Loucy (cell line): ENCODE results near the gene STH.

ENCODE experiments used
- CTCF ChIP-seq: fragments of 200-600 bp; sonication (generic); conservative IDR thresholded peaks from 2 replicates; pipeline ENCODE4 v1.5.1; 2014; ENCODE audit warnings: mild to moderate bottlenecking, antibody characterized with exemption, low read length
- EZH2phosphoT487 ChIP-seq: fragments of 200-600 bp; IDR thresholded peaks from 2 replicates; pipeline ENCODE4 v1.6.1; 2018; ENCODE audit warnings: antibody characterized with exemption, mild to moderate bottlenecking, moderate library complexity, borderline replicate concordance

GRCh38 chr17:46000757-46001156 lies 1.7 kb downstream of the STH start:
- TF ChIP-seq CTCF (no peak), EZH2phosphoT487 (no peak)
